Activated CD4-positive, alpha-beta T cell treated with anti-CD3 and anti-CD28 coated beads, Interleukin-2, Interleukin-4, amounts not matched to agents 100 ng/mL and 50 ng/mL, durations not matched to agents 16 hours and 8 hours (primary cell): ENCODE measurements around the gene SLC2A10.

Experiments
- DNase-seq: peaks from one replicate; pipeline ENCODE4 v3.0.0-alpha.2; 2020; ENCODE audit warnings: low spot score

SLC2A10 gene

GRCh38 chr20:46682063-46682821 is 27.2 kb upstream of the SLC2A10 start:
- DNase-seq = no peak

GRCh38 chr20:46683011-46683667 is 26.3 kb upstream of the SLC2A10 start:
- DNase-seq = no peak

GRCh38 chr20:46683668-46683938 is 25.8 kb upstream of the SLC2A10 start:
- DNase-seq = no peak

GRCh38 chr20:46683939-46684750 is 25.3 kb upstream of the SLC2A10 start:
- DNase-seq = no peak

GRCh38 chr20:46688151-46689081 is 21.0 kb upstream of the SLC2A10 start:
- DNase-seq = peak; percentile 5

- peak; percentile 99 for DNase-seq
Observed at GRCh38 chr20:46689082-46689753, 20.2 kb upstream of the SLC2A10 start, which contains the start of gene TP53RK. TSS of gene TP53RK (minus strand) at chr20:46689444. CDS start at chr20:46689414, 30 bp downstream.

GRCh38 chr20:46689754-46690085 is 19.7 kb upstream of the SLC2A10 start:
- DNase-seq = no peak

- DNase-seq = no peak
Observed at GRCh38 chr20:46690219-46691106, 19.0 kb upstream of the SLC2A10 start.

- DNase-seq = no peak
Observed at GRCh38 chr20:46691196-46691595, 18.3 kb upstream of the SLC2A10 start.

GRCh38 chr20:46694484-46694883 is 15.0 kb upstream of the SLC2A10 start:
- peak; percentile 15 for DNase-seq

GRCh38 chr20:46695892-46696291 is 13.6 kb upstream of the SLC2A10 start:
- no peak for DNase-seq

GRCh38 chr20:46696791-46697279 is 12.6 kb upstream of the SLC2A10 start:
- DNase-seq = no peak

- DNase-seq = no peak
Observed at GRCh38 chr20:46698788-46699187, 10.7 kb upstream of the SLC2A10 start.

- peak; percentile 6 for DNase-seq
Observed at GRCh38 chr20:46699651-46700359, 9.6 kb upstream of the SLC2A10 start.

- DNase-seq = no peak
Observed at GRCh38 chr20:46700481-46700880, 9.0 kb upstream of the SLC2A10 start.

- no peak for DNase-seq
Observed at GRCh38 chr20:46701057-46701456, 8.4 kb upstream of the SLC2A10 start.

- no peak for DNase-seq
Observed at GRCh38 chr20:46701556-46701955, 7.9 kb upstream of the SLC2A10 start.

GRCh38 chr20:46701986-46702385 is 7.5 kb upstream of the SLC2A10 start:
- DNase-seq = no peak

- no peak for DNase-seq
Observed at GRCh38 chr20:46702447-46703203, 6.8 kb upstream of the SLC2A10 start.
